GM13977 (cell line): Measurements from ENCODE around the gene STK16.
"Not testable (repeated sequence)": the region's sequence is repeated elsewhere in the genome, so short reads cannot be mapped to it uniquely, and the experiment has no call there.

Source experiments
- DNase-seq: peaks from one replicate; pipeline ENCODE4 v3.0.0; 2012; ENCODE audit warnings: low spot score
- CTCF ChIP-seq: IDR thresholded peaks from 2 replicates; pipeline ENCODE4 v1.5.1; 2012; ENCODE audit warnings: mild to moderate bottlenecking, control low read depth; ENCODE audit not compliant: insufficient read depth; ENCODE audit errors: extremely low read depth, missing control alignments
- in situ Hi-C: fragments of 300-500 bp; cut with MboI; formaldehyde crosslinking; loops from one replicate; pipeline ENCODE4 v1.12.0; 2022; ENCODE audit warnings: low sequenced_read_pairs, low pct_unique_long_range_greater_than_20kb, mixed read lengths, inconsistent platforms; ENCODE audit not compliant: unreplicated experiment

The STK16 gene

GRCh38 chr2:219253753-219254589, 8.7 kb downstream of the STK16 start, which contains the start of gene TUBA4A:
Gene TUBA4A (minus strand): TSS chr2:219253918. CDS start chr2:219253858, 60 bp downstream.
- peak; percentile 98 for DNase-seq
- in situ Hi-C loops = no loop called here
- no peak for TF ChIP-seq CTCF

GRCh38 chr2:219254590-219255201, 9.4 kb downstream of the STK16 start:
- in situ Hi-C loops = no loop called here
- DNase-seq = peak; percentile 56
- no peak for TF ChIP-seq CTCF

- in situ Hi-C loops, DNase-seq: not testable (repeated sequence)
Measured at GRCh38 chr2:219258942-219259341, 13.7 kb downstream of the STK16 start.

- no peak for TF ChIP-seq CTCF
- in situ Hi-C loops = no loop called here
- no peak for DNase-seq
Measured at GRCh38 chr2:219261024-219261855, 16.0 kb downstream of the STK16 start.

- no peak for TF ChIP-seq CTCF
- in situ Hi-C loops = no loop called here
- no peak for DNase-seq
Measured at GRCh38 chr2:219266232-219266631, 21.0 kb downstream of the STK16 start.

- in situ Hi-C loops = no loop called here
- no peak for DNase-seq
- no peak for TF ChIP-seq CTCF
Measured at GRCh38 chr2:219266886-219267285, 21.6 kb downstream of the STK16 start.
